COLO668 (cell line): Measurements from ENCODE around the gene TEPSIN.

Experiments
- DNase-seq: peaks from one replicate; lab custom pipeline; 2025; ENCODE audit not compliant: unreplicated experiment; lab: John Stamatoyannopoulos, UW

Gene TEPSIN

DNA sequence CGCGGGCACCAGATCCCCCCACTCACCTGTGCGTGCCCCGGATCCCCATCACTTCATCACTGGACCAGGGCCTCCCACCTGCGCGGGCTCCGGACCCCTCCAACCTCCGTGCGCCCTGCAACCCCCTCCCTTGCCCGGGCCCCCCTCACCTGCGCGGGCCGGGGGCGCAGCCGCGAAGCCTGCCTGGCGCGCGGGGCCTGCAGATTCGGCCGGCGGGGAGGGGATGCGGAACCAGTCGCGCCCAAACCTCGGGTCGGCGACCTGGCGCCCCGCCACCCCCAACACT lies 16.3 kb downstream of the TEPSIN start:
- no peak for DNase-seq

DNA sequence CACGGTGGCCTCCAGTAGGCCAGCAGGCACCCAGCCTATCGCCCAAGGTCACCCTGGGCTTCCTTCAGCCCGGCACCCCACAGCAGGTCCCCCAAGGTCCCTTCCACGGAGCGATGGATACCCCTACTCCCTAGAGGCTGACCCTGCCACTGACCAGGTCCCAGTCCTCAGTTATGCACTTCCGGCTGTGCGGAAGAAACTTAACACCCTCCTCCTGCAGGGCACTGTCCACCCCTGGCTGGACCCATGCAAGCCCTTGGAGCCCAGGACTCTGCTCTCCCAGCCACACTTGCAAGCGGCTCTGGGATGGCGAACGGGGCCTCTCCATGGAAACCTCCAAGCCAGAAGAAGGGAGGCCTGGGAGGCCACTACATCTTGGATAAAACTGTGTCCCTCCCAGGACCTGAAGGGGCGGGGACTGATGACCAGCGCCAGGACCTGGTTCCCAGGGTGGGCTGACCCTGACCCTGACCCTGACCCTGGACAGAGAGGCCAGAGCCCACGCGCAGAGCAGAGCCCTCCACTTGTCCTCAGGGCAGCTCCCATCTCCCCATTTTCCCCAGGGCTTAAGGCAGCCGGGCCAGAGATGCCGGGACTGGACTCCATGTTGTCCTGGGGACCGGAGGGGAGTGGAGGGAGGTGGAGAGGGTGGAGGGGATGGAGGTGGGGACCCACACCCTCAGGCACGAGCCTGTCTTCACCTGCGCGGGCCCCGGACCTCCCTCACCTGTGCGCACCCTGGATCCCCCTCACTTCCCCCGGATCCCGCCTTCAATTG lies 16.8 kb downstream of the TEPSIN start:
- DNase-seq: no peak

DNA sequence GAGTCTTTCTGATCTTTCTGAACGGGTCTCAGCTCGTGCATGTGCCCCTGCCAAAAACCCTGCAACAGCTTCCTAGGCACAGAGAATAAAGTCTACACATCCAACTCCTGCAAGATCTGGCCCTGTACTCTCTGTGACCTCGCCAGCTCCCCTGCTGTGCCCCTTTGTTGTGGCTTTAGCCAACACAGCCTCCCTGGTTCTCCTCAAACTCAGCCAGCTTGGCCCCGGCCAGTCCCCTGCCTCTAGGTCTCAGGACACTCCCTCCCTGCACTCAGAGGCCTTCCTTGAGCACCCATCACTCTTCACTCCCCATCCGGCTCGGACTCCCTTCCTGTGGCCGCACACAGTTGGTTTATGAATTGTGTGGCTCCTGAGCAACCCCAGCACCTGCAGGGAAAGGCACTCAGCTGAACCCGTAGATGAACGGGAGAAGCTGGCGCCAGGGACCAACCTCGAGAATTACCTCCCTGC lies 17.4 kb downstream of the TEPSIN start:
- peak; percentile 15 for DNase-seq

DNA sequence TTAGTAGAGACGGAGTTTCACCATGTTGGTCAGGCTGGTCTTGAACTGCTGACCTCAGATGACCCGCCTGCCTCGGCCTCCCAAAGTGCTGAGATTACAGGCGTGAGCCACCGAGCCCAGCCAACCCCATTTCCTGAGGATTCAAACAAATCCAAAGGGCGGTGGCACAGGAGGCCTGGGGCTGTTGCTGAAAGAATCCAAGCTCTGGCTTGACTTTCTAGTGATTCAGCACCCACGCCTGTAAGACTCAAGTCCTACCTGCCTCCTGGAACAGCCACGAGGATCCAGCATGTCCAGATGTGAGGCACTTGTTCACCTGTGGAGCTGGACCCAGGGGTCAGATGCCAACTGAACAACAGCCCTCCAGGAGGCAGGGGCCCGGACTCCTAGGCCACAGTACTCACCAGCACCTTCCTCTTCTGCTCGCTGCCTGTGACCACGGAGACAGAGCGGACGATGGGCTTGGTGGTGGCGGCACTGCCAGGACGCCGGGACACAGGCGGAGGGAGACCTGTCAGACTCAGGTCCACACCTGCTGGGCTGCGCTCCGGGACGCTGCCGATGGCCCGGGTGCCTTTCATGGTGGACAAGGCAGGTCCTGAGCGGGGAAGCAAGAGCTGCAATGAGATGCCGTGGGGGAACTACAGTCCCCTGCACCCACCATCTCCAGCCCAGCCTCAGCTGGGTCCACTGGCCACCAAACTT lies 19.2 kb downstream of the TEPSIN start:
- DNase-seq: no peak

DNA sequence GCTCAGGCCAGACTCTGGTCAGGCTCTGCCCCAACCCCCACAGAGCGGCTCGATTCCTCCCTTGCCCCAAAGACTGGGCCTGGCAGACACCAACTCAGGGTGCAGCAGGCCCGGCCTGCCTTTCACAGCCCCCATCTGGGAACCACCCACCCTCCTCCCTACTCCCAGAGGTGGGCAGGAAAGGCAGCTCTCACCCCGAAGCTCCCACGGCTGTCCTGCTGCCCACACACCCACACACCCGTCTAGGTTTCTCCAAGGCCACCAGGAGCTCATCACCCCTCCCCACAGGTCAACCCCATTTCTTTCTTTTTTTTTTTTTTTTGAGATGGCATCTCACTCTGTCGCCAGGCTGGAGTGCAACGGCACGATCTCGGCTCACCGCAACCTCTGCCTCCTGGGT lies 19.9 kb downstream of the TEPSIN start:
- no peak for DNase-seq

DNA sequence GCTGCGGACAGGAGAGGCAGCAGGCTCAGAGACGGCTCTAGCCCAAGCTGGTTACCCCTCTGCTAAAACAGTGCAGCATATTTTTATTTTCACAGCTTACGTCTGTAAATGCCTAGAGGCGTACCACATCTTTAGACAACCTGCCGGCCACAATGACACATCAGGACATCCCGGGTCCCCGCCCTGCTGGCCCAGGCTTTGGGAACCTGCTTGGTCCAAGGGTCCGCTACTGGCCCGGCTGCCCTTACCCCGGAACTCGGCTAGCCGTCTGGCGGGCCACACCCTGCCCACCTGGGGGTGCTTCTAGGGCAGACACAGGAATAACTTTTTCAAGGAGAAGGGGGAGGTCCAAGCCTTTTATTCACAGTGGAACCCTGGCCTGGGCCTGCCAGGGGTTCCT lies 20.4 kb downstream of the TEPSIN start:
- DNase-seq: no peak

DNA sequence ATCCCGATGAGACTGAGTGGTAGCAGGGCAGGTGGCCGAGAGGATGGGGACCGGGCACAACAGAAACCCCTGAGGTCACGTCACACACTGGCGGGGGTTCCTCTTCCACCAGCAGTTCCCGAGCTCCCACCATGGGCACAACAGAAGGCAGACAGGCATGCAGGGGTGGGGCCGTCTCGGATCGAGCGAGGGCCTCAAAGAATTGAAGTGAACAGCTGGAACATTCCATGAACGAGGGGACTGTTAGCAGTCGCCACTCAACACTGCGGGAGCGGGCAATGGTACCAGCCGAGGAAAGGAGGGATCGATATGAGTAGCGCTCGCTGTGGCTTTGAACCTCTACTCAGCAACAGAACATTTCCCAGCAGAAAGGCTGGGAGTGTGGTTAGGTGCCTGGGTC lies 21.4 kb downstream of the TEPSIN start:
- DNase-seq: no peak

DNA sequence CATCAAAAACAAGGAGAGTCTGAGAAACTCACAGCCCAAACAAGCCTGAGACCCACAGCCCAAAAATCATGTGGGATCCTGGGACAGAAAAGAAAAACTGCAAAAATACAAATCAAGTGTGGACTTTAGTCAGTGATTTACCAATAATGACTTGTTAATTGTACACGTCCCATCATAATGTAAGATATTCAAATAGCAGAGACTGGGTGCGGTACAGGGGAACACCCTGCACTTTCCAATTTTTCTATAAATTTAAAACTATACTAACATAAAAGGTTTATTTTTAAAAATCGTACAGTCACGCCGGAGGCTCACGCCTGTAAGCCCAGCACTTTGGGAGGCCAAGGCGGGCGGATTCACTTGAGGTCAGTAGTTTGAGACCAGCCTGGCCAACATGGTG lies 24.9 kb downstream of the TEPSIN start:
- no peak for DNase-seq

DNA sequence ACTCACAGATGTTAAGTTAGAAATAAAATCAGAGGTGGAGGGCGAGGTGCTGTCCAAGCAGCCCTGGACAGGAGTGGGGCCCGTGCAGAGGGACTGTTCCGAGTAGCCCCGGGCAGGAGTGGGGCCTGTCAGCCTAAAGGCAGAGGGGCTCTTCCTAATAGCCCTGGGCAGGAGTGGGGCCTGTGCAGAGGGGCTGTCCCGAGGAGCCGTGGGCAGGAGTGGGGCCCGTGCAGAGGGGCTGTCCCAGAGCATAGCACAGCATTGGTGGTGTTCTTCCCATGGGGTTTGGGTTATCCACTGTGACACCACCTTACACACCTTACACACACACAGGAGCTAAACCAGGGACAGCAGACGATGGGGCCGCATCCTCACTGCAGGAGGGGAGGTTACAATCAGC lies 26.5 kb downstream of the TEPSIN start:
- no peak for DNase-seq

DNA sequence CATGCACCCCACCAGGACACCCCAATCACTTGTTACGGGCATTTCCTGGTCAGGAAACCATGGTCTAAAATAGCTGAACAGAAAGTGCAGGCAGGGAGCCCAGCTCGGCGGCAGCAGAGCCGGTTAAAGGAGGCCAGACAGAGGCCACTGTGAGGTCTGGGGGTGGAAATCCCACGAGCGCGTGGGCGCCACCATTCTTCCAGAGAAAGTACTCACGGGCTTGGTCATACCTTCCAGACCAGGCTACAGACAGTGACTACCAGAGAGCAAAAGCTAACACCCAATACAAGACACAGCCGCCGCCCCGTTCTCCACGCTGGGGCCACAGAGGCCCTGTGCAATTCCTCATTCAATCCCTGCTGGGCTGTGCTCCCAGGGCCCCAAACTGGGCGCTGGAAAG lies 28.0 kb downstream of the TEPSIN start:
- no peak for DNase-seq

DNA sequence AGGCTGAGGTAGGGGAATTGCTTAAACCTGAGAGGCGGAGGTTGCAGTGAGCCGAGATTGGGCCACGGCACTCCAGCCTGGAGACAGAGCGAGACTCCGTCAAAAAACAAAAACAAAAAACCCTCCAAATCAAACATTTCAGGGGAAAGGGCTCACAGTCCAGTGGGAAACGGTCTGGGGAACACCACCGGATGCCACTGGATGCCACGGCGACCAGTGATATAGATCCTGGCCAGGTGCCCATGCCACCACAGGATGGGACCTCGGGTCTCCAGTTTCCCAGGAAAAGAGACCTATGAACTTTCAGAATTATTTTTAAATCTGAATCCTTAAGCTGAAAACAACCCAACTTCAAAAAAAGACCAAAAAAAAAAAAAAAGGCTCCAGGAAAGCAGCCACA lies 28.4 kb downstream of the TEPSIN start:
- DNase-seq: no peak

DNA sequence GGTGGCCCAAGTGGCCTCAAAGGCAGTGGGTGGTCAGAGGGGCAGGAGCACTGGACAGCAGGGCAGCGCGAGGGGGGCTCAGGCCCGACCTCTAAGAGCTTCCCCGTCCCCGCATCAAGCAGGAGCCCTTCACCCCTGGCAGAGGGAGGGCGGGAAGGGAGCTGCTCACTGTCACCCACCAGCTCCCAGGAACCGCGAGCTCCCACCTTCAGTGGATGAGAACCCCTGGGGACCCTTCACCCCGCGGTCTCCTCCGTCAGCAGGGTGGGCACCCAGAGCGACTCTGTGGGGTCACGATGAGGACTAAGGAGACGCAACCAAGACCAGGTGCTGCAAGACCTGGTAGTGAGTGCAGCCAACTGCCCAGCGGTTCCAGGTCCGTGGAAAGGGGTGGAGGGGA lies 29.7 kb downstream of the TEPSIN start:
- DNase-seq: no peak

DNA sequence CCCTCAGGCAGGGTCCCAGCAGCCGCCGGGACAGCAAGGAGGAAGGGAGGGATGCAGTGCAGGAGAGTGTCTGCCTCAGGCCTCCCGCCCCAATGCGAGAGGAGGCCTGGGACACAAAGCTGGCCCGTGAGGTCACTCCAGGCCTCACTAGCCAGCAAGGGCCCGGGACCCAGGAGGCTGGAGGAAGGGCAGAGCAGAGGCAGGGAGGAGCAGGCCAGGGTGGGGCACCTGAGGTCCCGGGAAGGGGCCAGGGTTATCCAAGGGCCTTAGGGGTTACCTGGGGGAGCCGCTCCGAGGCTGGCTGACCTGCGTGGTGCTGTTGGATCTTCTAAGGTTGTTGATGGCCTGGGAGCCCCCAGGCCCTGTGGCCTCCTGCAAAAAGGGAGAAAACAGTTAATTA lies 30.2 kb downstream of the TEPSIN start:
- DNase-seq: no peak

DNA sequence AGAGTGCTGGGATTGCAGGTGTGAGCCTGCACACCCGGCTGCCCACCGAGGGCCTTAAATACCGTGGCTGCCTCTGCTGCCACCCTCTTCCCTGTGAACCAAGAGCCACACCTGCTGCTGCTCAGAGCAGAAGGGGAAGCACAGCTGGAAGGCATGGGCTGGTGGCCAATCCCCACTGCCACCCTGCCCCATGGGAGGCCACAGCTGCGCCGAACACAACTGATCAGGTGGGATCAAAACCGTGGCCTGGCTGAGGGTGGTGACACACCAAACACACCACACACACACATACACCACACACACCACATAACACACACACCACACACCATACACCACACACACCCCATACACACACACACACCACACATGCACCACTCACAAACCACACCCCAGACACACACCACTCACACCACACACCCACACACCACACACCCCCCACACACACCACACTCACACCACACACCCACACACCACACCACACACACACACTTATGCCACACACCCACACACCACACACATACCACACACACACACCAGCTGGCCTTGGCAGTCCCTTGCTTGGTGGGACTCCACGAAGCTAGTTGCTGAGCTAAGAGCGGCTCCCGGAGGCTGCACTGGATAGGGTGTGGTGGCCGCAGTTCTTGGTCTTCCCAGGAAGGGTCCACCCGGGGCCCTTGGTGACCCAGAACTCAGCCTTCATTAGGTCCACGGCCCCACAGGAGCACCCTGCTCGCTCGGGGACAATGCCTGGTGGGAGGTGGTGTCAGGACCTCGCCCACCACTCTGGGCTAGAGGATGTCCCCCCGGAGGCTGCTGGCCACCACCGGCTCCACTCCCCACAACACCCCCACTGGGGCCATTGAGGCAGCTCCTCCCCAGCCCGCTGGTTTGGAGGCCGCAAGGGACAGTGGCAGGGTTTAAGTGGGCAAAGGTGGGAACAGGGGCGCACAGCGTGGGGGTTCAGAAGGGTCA lies 31.0 kb downstream of the TEPSIN start:
- DNase-seq: peak; percentile 42

DNA sequence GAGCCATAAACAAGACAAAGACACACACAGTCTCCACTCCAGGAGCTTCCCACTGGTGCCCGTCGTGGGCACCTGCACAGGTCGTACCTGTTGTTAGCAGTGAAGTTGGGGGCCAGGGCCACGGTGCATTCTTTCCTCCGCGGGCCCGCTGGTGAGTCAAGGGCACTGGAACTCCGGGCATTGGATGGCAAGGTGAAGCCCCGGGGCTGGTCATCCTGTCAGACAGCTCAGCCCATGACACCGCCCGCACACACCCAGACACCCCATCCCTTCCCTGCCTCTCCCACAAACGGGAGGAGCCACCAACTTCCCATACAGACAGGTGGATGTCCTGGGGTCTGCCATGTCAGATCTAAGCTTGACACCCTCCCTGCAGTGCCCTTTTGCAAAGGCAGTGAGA lies 32.2 kb downstream of the TEPSIN start:
- DNase-seq: no peak

DNA sequence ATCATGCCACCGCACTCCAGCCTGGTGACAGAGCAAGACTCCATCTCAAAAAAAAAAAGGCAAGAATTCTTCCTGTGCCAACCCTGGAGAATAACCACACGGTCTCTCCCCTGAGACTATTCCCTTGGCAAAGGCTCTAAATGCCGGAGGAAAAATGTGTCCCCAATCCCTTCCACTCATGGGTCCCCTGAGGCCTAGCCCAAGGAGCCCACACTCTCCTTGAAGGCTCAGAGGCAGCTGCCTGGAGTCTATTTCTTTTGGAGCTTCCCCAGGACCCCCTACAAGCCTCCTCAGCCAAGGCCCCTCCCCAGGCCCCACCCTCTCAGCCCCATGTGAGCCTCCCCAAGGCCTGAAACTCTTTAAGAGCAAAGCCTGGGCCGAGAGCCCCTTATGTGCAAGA lies 32.7 kb downstream of the TEPSIN start:
- DNase-seq: no peak

DNA sequence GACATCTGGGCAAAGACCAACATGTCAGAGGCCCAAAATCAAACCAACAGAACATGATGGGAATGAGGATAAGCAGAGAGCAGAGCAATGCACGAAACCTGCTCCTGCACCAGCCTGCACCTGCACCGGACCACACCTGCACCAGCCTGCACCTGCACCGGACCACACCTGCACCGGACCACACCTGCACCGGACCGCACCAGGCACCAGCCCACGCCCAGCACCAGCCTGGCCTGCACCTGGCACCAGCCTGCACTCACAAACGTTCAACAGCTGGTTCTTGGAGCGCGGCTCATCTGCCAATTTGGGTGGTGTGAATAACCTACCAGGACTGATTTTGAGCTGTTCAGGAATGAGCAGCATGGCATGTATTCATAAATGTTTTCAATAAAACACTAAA lies 34.3 kb downstream of the TEPSIN start:
- no peak for DNase-seq

DNA sequence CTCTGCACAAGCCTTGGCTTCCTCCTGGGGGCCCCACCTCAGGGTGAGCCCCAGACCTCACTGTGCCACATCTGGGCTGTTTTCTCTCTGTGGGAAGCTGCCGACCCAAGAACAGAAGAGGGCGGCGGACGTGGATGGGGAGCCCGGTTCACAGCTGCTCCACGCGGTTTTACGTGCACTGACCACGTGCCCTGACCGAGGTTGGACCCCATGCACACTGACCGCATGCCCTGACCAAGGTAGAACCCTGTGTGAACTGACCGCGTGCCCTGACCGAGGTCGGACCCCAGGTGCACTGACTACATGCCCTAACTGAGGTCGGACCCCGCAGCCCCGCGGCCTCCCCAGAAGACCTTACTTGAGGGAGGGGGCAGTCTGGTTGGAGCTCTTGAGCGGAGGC lies 35.7 kb downstream of the TEPSIN start:
- no peak for DNase-seq

DNA sequence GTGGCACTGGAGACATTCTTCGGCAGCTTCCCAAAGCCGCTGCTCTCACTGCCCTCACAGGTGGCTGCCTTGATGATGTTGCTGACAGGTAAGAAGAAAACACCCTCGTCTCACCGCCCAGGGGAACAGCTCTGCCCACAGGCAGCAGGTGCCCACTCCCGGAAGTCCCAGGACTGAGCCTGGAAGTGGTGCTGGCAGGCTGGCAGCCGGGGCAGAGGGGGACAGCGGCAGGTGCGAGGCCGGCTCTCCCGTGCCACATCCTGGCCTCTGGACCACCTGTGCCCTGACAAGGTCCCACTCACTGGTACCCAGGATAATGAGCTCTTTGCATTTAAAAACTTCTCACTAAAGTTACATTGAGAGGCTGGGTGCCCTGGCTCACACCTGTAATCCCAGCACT lies 36.5 kb downstream of the TEPSIN start:
- no peak for DNase-seq

DNA sequence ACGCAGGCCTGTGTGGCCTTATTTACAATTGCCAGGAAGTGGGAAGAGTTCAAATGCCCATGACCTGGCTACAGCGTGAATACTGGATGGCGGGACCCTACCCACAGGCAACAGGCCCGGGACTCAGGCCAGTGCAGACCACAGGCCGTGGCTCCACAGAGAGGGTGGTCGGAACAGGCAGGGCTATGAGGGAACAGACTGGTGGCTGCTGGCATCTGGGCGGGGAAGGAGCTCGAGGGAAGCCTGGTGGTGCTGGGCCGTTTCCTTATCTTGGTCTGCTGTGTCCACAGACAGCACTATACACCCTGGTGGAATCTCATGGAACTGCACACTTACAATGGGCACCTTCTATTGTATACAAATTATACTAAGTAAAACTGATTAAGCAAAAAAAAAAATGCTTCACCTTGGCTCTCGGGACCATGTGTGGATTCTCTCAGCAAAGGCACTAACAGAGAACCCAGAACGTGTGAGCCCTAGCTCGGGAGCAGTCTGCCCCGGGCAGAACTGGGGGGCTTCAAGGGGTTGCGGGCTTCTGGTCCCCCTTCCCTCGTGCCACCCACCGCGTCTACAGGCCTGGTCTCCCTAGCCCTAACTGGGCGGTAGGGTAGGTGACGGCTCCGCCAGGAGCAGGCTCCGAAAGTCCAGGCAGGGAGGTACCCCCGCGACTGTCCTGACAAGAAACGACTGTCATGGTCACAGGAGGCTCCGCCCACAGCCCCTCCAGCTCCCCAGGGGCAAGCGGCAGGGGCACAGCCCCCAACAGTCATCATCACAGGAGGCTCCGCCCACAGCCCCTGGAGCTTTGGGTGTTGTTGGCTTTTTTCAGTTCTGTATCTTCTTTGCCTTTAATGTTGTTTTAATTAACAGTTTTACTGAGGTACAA lies 37.9 kb downstream of the TEPSIN start:
- peak; percentile 11 for DNase-seq

DNA sequence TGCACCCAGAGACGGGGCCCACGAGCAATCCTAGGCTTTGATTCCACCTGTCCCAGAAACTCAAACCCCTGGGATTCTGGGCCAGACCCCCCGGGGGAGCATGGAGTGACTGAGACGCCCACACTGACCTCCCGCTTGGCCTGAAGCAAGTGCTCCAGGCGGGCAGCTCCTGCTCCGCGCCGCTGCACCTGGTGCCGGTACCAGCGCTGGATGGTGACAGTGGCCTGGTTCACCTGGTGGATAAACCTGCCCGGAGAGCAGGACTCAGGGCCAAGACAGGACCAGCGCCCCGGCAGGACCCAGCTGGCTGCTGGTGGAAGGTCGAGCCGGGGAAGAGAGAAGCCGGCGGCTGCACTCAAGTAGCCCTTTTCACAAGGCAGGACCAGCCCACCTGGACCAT lies 38.7 kb downstream of the TEPSIN start:
- DNase-seq: no peak
